Measurements from ENCODE around the gene KIAA0753. TPM values are rescaled to one million over a fixed set of nuclear protein-coding genes. Genes with fewer than 3 reads are reported as not detected.

Gene KIAA0753
- total and polyA plus RNA-seq, 2 experiments from 2014 or later = 6.9 to 20.5 TPM

DNA sequence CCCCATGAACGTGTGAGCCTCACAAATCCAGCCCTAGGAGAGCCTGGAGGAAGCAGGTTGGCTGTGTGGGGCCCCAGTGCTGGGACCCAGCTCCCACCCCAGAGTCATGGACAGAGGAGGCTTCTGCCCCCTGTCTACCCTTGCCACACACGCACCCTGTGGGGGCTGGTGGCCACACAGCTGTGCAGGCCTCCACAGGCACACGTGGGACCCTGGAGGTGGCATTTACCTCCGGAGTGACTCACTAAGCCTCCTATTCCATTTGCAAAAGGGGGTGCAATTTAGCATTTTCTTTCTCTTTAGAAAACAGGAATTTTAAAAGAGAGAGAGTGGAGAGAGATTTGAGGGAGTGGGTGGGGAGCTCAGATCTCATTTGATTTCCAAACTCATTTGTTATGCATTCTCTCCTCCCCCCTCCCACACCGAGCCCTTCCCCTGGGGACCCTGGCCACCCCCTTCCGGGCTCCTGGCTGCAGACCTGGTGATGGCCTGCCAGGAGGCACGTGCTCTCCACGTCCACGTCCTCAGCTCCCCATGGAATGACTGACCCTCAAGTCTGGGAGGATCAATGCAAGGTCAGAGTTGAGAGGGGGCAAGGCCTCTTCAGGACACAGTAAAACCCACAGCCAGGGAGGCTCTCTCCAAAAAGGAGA lies 91.0 kb downstream of the KIAA0753 start:
- Histone ChIP-seq H3K9me3 (ENCODE audit: low read depth) (no peaks in the 10 kb centered on the region), H3K4me3 (no peak overlapping the region), H3K9me2 (ENCODE audit: insufficient read depth) (no peaks in the 10 kb centered on the region), H3K27me3 (replicated peaks; ENCODE audit: insufficient read depth) (no peaks in the 10 kb centered on the region), H3F3A (ENCODE audit: insufficient read depth) (no peaks in the 10 kb centered on the region), H2AFZ (no peak overlapping the region), H4K20me1 (ENCODE audit: insufficient read depth) (no peaks in the 10 kb centered on the region), H3K4me1 (ENCODE audit: insufficient read depth) (peaks cover 7% of the 10 kb centered on the region; the same call in 1 of the 2 replicates), H3K4me2 (ENCODE audit: unreplicated experiment) (no peak overlapping the region), H3K27ac (no peak overlapping the region), H3K36me3 (ENCODE audit: low read depth) (no peaks in the 10 kb centered on the region), H3K79me2 (ENCODE audit: insufficient read depth) (no peaks in the 10 kb centered on the region), H3K9ac (no peak overlapping the region)
- in situ Hi-C loops (cut with MboI) = no loop called here
- DNase-seq = no peak
- TF ChIP-seq EZH2phosphoT487 (IDR thresholded peaks at IDR 0.05; ENCODE audit: insufficient read depth, low read depth) = no peak
- TF ChIP-seq EZH2 (IDR thresholded peaks at IDR 0.05; ENCODE audit: insufficient read depth, poor library complexity, severe bottlenecking) = no peak
- 61% methylated on average over 9 of the region's 9 CpGs for WGBS, 2 experiments (ENCODE audit: low coverage in 1 of 2, low lambda C conversion rate in 2 of 2, missing lambda C conversion rate in 2 of 2)

DNA sequence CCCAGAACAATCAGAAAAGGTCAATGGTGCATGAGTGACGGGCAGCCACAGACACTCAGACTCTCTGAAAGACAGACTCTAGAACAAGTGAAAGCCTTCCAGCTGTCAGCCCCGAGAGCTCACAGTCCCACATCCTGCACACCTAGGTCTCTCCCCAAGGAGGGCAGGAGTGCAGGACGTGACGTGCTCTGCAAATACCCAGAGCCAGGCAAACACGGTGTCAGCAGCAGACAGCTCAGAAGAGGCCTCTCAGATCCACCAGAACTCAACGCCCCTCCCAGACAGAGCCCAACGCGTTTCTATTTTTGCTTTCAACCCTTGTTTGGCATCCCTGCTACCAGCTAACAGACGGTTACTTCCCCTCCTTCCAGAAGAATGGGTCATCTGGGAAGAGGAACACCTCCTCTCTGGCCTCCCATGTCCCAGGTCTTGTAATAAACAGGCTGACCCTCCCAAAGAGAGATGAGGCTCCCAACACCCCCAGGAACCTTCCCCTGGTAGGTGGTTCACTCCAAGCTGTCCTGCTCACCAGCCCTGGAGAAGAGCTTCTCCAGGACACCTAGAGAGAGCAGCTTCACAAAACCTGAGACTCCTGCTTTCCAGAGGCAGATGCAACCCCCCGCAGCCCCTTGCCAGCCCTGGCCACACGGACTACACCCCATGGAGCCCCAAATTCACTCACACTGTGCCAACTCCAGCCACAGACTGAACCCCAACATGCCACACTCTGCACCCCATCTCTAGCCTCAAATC lies 91.8 kb downstream of the KIAA0753 start:
- WGBS, 2 experiments (ENCODE audit: low coverage in 1 of 2, low lambda C conversion rate in 2 of 2, missing lambda C conversion rate in 2 of 2) = 68 to 71% methylated on average over 11 of the region's 11 CpGs
- no peak for DNase-seq
- Histone ChIP-seq H3F3A (ENCODE audit: insufficient read depth) (no peaks in the 10 kb centered on the region), H3K79me2 (ENCODE audit: insufficient read depth) (no peaks in the 10 kb centered on the region), H4K20me1 (ENCODE audit: insufficient read depth) (no peaks in the 10 kb centered on the region), H3K27ac (no peak overlapping the region), H3K36me3 (ENCODE audit: low read depth) (no peaks in the 10 kb centered on the region), H3K4me3 (no peak overlapping the region), H3K9me2 (ENCODE audit: insufficient read depth) (no peaks in the 10 kb centered on the region), H2AFZ (no peak overlapping the region), H3K4me1 (ENCODE audit: insufficient read depth) (peaks cover 7% of the 10 kb centered on the region; the same call in 1 of the 2 replicates), H3K4me2 (ENCODE audit: unreplicated experiment) (no peak overlapping the region), H3K9me3 (ENCODE audit: low read depth) (no peaks in the 10 kb centered on the region), H3K27me3 (replicated peaks; ENCODE audit: insufficient read depth) (no peaks in the 10 kb centered on the region), H3K9ac (no peak overlapping the region)
- TF ChIP-seq EZH2 (IDR thresholded peaks at IDR 0.05; ENCODE audit: insufficient read depth, poor library complexity, severe bottlenecking) (no peak), EZH2phosphoT487 (IDR thresholded peaks at IDR 0.05; ENCODE audit: insufficient read depth, low read depth) (no peak)
- in situ Hi-C loops (cut with MboI) = no loop called here

DNA sequence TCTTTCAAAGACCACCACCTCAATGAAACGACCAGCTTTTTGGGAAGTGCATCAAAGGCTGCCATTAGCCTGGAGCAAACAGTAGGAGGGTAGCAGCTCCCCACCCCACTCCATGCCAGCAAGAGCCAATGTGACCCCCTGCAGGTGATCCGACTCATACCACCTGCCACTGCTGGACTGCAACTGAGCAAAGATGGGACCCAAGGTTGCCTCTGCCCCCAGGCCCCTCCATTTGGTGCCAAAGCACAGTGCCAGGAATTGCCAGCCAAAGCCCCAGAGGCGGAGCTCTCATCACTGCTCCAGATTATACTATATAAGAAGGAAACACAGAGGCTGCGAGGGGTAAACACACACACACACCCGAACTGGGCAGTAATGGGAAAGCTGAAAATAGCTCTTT lies 92.5 kb downstream of the KIAA0753 start:
- Histone ChIP-seq H3K9me3 (ENCODE audit: low read depth) (no peaks in the 10 kb centered on the region), H3K4me2 (ENCODE audit: unreplicated experiment) (no peak overlapping the region), H3K9ac (no peak overlapping the region), H4K20me1 (ENCODE audit: insufficient read depth) (no peaks in the 10 kb centered on the region), H3K27ac (no peak overlapping the region), H3K36me3 (ENCODE audit: low read depth) (no peaks in the 10 kb centered on the region), H3K4me1 (ENCODE audit: insufficient read depth) (peaks cover 7% of the 10 kb centered on the region; the same call in 1 of the 2 replicates), H3K27me3 (replicated peaks; ENCODE audit: insufficient read depth) (no peaks in the 10 kb centered on the region), H3K4me3 (no peak overlapping the region), H3K9me2 (ENCODE audit: insufficient read depth) (no peaks in the 10 kb centered on the region), H2AFZ (no peak overlapping the region), H3K79me2 (ENCODE audit: insufficient read depth) (no peaks in the 10 kb centered on the region), H3F3A (ENCODE audit: insufficient read depth) (no peaks in the 10 kb centered on the region)
- in situ Hi-C loops (cut with MboI) = no loop called here
- TF ChIP-seq EZH2phosphoT487 (IDR thresholded peaks at IDR 0.05; ENCODE audit: insufficient read depth, low read depth) = no peak
- TF ChIP-seq EZH2 (IDR thresholded peaks at IDR 0.05; ENCODE audit: insufficient read depth, poor library complexity, severe bottlenecking) = no peak
- no peak for DNase-seq
- WGBS, 2 experiments (ENCODE audit: low coverage in 1 of 2, low lambda C conversion rate in 2 of 2, missing lambda C conversion rate in 2 of 2) = 59 to 65% methylated on average over 5 of the region's 5 CpGs

DNA sequence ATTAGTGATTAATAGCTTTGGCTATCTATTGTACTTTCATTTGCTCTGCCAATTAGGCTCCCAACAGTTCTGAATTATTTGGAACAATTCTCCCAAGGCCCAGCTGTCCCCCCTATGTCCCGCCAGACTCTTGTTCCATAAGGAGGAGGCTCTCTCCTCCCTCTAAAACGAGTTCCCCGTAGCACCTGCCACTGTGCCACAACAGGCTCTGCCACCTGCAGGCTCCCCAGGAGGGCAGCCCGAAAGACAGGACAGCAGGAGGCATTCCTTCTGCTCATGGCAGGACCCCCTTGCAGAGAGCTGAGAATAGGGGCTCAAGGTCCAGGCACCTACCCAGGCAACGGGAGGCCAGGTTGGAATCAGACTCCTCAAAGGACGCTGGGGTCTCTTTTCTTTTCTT lies 93.2 kb downstream of the KIAA0753 start:
- no peaks in the 10 kb centered on the region for H3K36me3 ChIP-seq (ENCODE audit: low read depth)
- no peak overlapping the region for H3K4me2 ChIP-seq (ENCODE audit: unreplicated experiment)
- no peak overlapping the region for H3K9ac ChIP-seq
- H3K27ac ChIP-seq = no peak overlapping the region
- 88 to 94% methylated on average over 6 of the region's 6 CpGs for WGBS, 2 experiments (ENCODE audit: low coverage in 1 of 2, low lambda C conversion rate in 2 of 2, missing lambda C conversion rate in 2 of 2)
- no peak for DNase-seq
- H3K9me3 ChIP-seq (ENCODE audit: low read depth) = no peaks in the 10 kb centered on the region
- TF ChIP-seq EZH2phosphoT487 (IDR thresholded peaks at IDR 0.05; ENCODE audit: insufficient read depth, low read depth) (no peak), EZH2 (IDR thresholded peaks at IDR 0.05; ENCODE audit: insufficient read depth, poor library complexity, severe bottlenecking) (no peak)
- H3K9me2 ChIP-seq (ENCODE audit: insufficient read depth) = no peaks in the 10 kb centered on the region
- H4K20me1 ChIP-seq (ENCODE audit: insufficient read depth) = no peaks in the 10 kb centered on the region
- in situ Hi-C loops (cut with MboI) = no loop called here
- no peak overlapping the region for H2AFZ ChIP-seq
- no peaks in the 10 kb centered on the region for H3K27me3 ChIP-seq (replicated peaks; ENCODE audit: insufficient read depth)
- no peak overlapping the region for H3K4me3 ChIP-seq
- H3K4me1 ChIP-seq (ENCODE audit: insufficient read depth) = peaks cover 7% of the 10 kb centered on the region; the same call in 1 of the 2 replicates
- no peaks in the 10 kb centered on the region for H3K79me2 ChIP-seq (ENCODE audit: insufficient read depth)
- H3F3A ChIP-seq (ENCODE audit: insufficient read depth) = no peaks in the 10 kb centered on the region
